ENCODE data around the gene RYR1.

RYR1 gene

DNA sequence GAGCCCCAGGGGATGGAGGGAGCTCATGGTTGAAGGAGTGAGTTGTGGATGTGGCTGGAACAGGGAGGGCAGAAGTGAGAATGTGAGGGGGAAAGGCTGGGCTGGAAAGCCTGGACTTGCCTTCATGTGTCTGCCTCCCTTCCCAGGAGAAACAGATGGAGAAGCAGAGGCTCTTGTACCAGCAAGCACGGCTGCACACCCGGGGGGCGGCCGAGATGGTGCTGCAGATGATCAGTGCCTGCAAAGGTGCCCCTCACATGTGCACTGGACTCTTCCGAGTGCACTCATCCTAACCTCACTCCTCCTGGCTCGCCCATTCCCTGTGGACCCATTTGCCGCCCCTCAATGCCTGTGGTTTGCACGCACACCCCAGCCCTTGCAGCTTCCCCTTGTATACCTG, 101.1 kb downstream of the RYR1 start:
- no peaks in the 10 kb centered on the region for H3K27me3 ChIP-seq (ENCODE audit: insufficient read depth, poor library complexity, severe bottlenecking)
- no peak overlapping the region for H3K4me3 ChIP-seq (replicated peaks; ENCODE audit: insufficient read depth, low read length)
- TF ChIP-seq POLR2AphosphoS5 (IDR thresholded peaks at IDR 0.05; ENCODE audit: low read depth) (no peak), SPI1 (IDR thresholded peaks at IDR 0.05; ENCODE audit: borderline replicate concordance, low read depth) (no peak), GABPA (IDR thresholded peaks at IDR 0.05; ENCODE audit: low read depth) (no peak)
- TF ChIP-seq, protein P1, sequence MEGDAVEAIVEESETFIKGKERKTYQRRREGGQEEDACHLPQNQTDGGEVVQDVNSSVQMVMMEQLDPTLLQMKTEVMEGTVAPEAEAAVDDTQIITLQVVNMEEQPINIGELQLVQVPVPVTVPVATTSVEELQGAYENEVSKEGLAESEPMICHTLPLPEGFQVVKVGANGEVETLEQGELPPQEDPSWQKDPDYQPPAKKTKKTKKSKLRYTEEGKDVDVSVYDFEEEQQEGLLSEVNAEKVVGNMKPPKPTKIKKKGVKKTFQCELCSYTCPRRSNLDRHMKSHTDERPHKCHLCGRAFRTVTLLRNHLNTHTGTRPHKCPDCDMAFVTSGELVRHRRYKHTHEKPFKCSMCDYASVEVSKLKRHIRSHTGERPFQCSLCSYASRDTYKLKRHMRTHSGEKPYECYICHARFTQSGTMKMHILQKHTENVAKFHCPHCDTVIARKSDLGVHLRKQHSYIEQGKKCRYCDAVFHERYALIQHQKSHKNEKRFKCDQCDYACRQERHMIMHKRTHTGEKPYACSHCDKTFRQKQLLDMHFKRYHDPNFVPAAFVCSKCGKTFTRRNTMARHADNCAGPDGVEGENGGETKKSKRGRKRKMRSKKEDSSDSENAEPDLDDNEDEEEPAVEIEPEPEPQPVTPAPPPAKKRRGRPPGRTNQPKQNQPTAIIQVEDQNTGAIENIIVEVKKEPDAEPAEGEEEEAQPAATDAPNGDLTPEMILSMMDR (IDR thresholded peaks at IDR 0.05; ENCODE audit: insufficient read depth, low read length) = no peak
- TF ChIP-seq, protein P2, sequence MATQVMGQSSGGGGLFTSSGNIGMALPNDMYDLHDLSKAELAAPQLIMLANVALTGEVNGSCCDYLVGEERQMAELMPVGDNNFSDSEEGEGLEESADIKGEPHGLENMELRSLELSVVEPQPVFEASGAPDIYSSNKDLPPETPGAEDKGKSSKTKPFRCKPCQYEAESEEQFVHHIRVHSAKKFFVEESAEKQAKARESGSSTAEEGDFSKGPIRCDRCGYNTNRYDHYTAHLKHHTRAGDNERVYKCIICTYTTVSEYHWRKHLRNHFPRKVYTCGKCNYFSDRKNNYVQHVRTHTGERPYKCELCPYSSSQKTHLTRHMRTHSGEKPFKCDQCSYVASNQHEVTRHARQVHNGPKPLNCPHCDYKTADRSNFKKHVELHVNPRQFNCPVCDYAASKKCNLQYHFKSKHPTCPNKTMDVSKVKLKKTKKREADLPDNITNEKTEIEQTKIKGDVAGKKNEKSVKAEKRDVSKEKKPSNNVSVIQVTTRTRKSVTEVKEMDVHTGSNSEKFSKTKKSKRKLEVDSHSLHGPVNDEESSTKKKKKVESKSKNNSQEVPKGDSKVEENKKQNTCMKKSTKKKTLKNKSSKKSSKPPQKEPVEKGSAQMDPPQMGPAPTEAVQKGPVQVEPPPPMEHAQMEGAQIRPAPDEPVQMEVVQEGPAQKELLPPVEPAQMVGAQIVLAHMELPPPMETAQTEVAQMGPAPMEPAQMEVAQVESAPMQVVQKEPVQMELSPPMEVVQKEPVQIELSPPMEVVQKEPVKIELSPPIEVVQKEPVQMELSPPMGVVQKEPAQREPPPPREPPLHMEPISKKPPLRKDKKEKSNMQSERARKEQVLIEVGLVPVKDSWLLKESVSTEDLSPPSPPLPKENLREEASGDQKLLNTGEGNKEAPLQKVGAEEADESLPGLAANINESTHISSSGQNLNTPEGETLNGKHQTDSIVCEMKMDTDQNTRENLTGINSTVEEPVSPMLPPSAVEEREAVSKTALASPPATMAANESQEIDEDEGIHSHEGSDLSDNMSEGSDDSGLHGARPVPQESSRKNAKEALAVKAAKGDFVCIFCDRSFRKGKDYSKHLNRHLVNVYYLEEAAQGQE (IDR thresholded peaks at IDR 0.05; ENCODE audit: insufficient replicate concordance, low read depth) = no peak
- no peak for DNase-seq (ENCODE audit: low read depth in 1 of 2, low spot score in 1 of 2)
- no peak overlapping the region for H3K27ac ChIP-seq (replicated peaks)

DNA sequence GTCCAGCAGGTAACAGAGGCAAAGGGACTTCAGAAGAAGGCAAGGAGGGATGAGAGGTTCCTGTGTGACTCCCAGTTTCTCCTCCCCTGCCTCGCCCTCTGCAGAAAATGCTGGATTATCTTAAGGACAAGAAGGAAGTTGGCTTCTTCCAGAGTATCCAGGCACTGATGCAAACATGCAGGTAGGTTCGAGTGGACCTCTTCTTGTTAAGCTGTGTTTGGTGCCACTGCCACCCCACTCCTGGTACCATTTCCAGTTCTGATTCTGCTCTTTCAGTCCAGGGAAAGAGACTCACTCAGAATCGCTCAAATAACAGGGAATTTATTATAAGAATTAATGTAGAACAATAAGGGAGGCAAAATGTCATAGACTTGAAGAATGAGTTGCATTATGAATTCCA, 101.7 kb downstream of the RYR1 start:
- H3K27me3 ChIP-seq (ENCODE audit: insufficient read depth, poor library complexity, severe bottlenecking) = no peaks in the 10 kb centered on the region
- TF ChIP-seq GABPA (IDR thresholded peaks at IDR 0.05; ENCODE audit: low read depth) (no peak), SPI1 (IDR thresholded peaks at IDR 0.05; ENCODE audit: borderline replicate concordance, low read depth) (no peak), POLR2AphosphoS5 (IDR thresholded peaks at IDR 0.05; ENCODE audit: low read depth) (no peak)
- TF ChIP-seq, protein P2 (IDR thresholded peaks at IDR 0.05; ENCODE audit: insufficient replicate concordance, low read depth) = no peak
- TF ChIP-seq, protein P1 (IDR thresholded peaks at IDR 0.05; ENCODE audit: insufficient read depth, low read length) = no peak
- no peak overlapping the region for H3K27ac ChIP-seq (replicated peaks)
- no peak for DNase-seq (ENCODE audit: low read depth in 1 of 2, low spot score in 1 of 2)
- no peak overlapping the region for H3K4me3 ChIP-seq (replicated peaks; ENCODE audit: insufficient read depth, low read length)

DNA sequence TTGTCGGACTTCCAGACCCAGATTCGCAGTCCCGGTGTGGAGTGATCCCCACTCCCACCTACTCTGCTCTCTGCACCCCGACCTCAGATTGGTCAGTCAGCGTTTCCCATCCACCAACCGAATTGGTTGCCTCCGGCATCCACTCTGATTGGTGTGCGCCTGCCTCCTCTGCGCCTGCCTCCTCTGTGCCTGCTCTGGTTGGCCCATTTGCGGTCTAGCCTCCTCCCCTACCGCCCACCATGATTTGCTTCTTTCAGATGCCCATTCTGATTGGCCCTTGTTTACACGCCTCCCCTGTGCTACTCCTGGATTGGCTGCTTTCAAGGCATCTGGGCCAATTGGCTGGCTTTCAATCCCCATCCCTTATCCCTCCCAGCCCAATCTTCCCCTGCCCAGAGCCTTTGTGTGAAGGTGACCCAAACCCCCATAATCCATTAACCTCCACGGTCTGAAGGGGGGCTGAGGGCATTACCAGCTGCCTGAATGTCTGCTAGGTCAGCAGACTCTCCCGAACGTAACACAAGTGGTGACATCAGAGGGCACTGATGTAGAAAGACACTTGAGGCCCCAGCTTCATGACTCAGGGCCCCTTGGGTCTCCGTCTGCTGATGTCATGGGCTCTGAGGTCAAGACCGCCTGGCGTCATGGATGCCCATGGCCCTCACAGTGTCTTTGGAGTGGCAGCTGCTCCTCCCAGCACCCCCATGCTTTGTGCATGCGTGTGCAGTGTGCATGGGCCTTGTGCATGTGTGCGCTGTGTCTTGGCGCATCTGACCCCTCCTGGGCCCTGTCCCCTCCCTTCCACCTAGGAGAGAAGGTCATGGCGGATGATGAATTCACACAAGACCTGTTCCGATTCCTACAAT, 103.8 kb downstream of the RYR1 start:
- no peak for TF ChIP-seq SPI1 (IDR thresholded peaks at IDR 0.05; ENCODE audit: borderline replicate concordance, low read depth)
- TF ChIP-seq POLR2AphosphoS5 (IDR thresholded peaks at IDR 0.05; ENCODE audit: low read depth) = no peak
- TF ChIP-seq, protein P1 (IDR thresholded peaks at IDR 0.05; ENCODE audit: insufficient read depth, low read length) = no peak
- TF ChIP-seq, protein P2 (IDR thresholded peaks at IDR 0.05; ENCODE audit: insufficient replicate concordance, low read depth) = no peak
- no peak for TF ChIP-seq GABPA (IDR thresholded peaks at IDR 0.05; ENCODE audit: low read depth)
- no peak for DNase-seq (ENCODE audit: low read depth in 1 of 2, low spot score in 1 of 2)
- H3K4me3 ChIP-seq (replicated peaks; ENCODE audit: insufficient read depth, low read length) = no peak overlapping the region

More for the DNA sequence above, 103.8 kb downstream of the RYR1 start:
- no peaks in the 10 kb centered on the region for H3K27me3 ChIP-seq (ENCODE audit: insufficient read depth, poor library complexity, severe bottlenecking)
- no peak overlapping the region for H3K27ac ChIP-seq (replicated peaks)

Data from HL-60 (cell line).